HG03280 (cell line): Measurements from ENCODE around the gene LRRC3.
A peak's percentile ranks its signal among the peaks of the same experiment; 100 is the strongest.
"Not testable (repeated sequence)": the region's sequence is repeated elsewhere in the genome, so short reads cannot be mapped to it uniquely, and the experiment has no call there.

Source experiments
- ATAC-seq: cut with Tn5 transposase; IDR thresholded peaks from one replicate; pipeline ENCODE4 v1.9.1; 2021; ENCODE audit warnings: mild to moderate bottlenecking, moderate library complexity; ENCODE audit not compliant: unreplicated experiment

The LRRC3 gene

DNA sequence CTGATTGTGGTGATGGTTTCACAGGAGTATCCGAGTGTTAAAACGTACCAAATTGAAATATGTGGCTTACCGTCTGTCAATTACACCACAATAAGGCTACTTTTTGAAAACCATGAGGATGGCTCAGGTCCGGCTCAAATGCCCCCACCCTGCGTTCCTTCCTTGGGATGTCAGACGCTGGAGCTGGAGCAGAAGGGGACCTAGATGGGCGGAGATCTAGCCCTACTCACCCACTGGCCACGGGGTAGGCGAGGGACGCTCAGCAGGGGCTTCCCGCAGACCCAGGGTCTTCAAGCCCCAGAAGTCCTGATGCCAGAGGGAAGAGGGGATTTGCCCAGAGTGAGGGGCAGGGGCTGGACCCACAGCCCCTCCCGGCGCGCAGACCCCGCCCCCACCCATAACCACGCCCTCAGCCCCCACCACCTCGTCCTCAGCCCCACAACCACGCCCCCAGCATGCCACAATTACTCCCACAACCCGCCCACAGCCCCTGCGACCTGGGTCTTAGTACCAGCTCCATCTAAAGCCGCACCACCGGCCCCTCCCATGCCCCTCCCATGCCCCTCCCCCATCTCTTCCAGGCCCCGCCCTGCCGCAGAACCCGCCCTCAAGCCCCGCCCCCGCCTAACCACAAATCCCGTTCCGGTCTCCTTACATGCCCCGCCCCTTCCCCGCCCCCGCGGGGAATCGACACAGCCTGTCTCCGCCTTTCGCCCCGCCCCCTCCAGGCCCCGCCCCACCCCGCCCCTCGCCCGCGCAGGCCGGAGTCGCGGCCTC lies at the start of gene LRRC3:
TSS of gene LRRC3 (plus strand) at position 764 of the 777 bp plus-strand sequence. CDS start 1,135 bp downstream, outside the sequence.
- ATAC-seq: peak; percentile 52

DNA sequence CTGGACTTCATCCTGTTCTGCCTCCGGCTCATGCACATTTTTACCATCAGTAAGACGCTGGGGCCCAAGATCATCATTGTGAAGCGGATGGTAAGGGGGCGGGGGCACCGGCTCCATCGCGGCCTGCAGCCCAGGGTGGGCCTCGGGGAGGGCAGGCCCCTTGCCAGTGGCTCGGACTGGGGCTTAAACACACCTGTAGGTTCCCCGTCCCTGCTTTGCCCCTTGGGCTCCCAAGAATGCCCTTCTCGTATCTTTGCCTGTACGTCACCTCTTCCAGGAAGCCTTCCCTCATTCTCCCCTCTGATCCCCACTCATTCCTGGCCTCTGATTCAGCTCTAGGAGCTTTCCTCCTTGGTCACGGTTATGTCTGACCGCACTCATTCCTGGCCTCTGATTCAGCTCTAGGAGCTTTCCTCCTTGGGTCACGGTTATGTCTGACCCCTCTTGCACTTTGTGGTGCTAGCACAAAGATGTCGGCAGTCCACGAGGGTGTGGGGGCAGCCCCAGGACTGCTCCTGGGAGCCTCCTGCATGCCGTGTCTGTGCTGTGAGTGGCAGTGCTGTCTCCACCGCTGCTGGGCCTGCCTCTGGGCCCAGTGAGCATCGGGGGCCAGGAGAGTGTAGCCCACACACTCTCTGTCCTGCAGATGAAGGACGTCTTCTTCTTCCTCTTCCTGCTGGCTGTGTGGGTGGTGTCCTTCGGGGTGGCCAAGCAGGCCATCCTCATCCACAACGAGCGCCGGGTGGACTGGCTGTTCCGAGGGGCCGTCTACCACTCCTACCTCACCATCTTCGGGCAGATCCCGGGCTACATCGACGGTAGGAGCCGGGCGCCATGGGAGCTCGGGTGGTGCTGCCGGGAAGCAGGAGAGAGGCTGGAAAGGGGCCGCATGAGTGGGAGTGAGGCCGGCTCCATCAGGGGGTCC lies 49.1 kb upstream of the LRRC3 start:
- no peak for ATAC-seq

DNA sequence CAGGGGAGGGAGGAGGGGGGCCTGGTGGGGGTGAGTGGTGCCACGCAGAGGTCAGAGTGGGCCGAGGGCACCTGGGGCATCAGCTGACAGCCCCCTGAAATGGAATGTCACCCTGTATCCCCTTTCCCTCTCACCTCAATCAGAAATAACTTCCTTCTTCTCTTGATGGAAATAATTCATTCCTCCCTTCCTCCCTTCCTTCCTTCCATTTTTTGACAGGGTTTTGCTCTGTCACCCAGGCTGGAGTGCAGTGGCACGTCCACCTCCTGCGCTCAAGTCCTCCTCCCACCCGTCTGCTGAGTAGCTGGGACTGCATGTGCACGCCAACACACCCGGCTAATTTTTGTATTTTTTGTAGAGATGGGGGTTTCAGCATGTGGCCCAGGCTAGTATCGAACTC lies 48.4 kb upstream of the LRRC3 start:
- no peak for ATAC-seq

- no peak for ATAC-seq
These were observed 47.8 kb upstream of the LRRC3 start for GRCh38 chr21:44407493-44407892.

DNA sequence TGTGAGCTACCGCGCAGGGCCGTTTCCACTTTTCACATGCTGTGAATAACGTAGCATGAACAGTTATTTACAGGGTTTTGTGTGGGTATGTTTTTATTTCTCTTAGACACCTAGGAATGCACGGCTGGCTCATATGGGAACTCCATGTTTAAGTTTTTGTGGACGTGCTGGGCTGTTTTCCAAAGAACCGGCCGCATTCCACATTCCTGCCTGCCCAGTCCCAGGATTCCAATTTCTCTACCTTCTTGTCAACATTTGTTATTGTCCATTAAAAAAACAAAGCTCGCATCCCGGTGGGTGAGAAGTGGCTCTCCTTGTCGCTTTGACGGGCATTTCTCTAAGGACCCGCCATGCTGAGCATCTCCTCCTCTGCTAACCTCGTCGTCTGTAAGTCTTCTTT lies 47.1 kb upstream of the LRRC3 start:
- ATAC-seq: no peak

GRCh38 chr21:44413566-44414290 lies 41.6 kb upstream of the LRRC3 start:
- ATAC-seq: no peak

- no peak for ATAC-seq
These were observed 40.8 kb upstream of the LRRC3 start for GRCh38 chr21:44414291-44415072.

DNA sequence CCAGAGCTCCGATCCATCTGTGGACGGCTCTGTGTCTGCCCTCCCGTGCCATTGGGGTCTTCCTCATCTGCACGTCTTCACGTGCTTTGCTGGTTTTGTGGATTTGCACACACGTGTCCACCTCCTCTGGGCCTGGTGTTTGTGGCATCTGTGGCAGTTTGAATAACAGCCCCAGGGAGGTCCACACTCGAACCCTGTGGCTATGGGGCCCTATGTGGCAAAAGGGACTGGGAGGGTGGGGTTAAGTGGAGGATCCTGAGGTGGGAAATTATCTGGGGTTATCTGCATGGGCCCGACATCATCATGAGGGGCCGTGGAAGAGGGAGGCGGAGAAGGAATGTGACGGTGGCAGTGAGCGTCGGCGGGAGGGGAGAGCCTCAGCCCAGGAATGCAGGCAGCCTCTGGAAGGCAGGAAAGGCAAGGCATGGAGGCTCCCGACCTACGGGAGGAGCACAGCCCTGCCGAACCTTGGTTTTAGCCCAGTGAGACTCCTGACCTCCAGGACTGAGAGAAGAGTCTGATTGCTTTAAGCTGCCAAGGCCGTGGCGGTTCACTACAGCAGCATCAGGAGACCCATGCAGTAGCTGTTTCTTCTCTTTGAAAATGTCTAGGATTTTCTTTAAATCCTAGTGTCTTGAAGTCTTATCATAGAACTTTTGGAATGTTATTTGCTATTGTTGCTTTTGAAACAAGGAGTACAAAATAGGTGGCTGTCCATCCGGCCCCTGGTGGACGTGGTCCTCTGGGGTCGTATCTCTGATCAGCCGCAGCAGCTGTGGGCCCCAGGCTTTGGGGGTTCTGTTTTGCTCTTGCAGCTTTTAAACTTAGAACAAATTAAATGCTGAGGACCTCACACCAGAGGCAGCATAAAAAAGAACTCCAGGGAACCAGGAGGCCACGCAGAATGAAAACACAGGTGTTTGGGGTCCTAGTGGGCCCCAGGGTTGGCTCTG lies 40.0 kb upstream of the LRRC3 start:
- no peak for ATAC-seq

DNA sequence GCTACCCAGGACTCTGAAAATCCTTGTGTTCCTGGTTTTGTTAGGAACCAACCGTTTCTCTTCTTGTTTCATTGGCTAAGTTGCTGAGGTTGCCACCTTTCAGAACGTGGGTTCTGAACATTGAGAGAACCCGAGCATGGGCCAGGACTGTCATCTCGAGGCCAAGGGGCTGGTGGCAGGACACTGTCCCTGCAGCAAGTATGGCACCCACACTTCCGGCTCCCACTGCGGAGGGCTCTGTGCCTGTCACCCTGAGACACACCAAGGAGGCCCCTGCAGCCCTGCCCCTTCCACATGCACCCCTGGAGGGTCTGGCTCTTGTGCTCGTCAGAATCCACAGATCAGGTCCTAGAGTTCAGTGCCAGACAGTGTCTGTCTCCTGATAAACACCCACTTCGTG lies 39.1 kb upstream of the LRRC3 start:
- no peak for ATAC-seq

DNA sequence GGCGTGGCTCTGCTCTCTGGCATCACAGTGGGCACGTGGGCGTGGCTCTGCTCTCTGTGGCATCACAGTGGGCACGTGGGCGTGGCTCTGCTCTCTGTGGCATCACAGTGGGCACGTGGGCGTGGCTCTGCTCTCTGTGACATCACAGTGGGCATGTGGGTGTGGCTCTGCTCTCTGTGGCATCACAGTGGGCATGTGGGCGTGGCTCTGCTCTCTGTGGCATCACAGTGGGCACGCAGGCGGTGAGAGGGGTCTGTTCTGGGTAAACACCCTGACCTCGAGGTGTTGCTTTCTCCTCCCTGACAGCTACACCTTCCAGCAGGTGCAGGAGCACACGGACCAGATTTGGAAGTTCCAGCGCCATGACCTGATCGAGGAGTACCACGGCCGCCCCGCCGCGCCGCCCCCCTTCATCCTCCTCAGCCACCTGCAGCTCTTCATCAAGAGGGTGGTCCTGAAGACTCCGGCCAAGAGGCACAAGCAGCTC lies 37.6 kb upstream of the LRRC3 start:
- not testable (repeated sequence) for ATAC-seq

GRCh38 chr21:44418108-44418875 lies 37.0 kb upstream of the LRRC3 start:
- ATAC-seq: no peak

DNA sequence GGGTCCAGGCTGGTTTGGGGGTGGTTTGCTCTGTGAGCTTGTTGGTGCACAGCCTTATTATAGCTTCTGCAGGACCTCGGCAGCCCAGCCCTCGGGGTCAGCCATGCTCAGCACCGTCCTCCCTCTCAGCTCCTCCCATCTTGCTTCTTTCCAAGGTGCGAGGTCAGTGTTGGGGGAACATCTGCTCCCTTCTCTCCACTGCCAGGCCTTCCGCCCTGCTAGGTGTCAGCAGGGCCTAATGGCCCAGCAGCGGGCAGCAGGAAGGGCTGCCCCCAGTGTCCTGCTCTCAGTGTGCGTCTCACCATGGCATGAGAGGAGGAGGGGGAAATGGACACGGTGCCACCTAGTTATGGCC lies 36.5 kb upstream of the LRRC3 start:
- no peak for ATAC-seq

DNA sequence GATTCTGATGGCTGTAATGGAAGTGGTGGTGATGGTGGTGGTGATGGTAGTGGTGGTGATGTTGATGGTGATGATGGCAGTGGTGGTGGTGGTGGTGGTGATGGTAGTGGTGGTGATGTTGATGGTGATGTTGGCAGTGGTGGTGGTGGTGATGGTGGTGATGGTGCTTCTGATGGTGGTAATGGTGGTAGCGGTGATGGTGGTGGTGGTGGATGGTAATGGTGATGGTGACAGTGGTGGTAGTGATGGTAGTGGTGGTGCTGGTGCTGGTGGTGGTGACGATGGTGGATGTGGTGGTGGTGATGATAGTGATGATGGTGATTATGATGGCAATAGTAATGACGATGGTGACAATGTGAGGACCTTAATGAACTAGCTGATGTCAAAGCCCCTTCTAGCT lies 35.6 kb upstream of the LRRC3 start:
- ATAC-seq: no peak

- no peak for ATAC-seq
These were observed 34.7 kb upstream of the LRRC3 start for GRCh38 chr21:44420416-44421205.

- no peak for ATAC-seq
These were observed 33.1 kb upstream of the LRRC3 start for GRCh38 chr21:44421901-44422840.

DNA sequence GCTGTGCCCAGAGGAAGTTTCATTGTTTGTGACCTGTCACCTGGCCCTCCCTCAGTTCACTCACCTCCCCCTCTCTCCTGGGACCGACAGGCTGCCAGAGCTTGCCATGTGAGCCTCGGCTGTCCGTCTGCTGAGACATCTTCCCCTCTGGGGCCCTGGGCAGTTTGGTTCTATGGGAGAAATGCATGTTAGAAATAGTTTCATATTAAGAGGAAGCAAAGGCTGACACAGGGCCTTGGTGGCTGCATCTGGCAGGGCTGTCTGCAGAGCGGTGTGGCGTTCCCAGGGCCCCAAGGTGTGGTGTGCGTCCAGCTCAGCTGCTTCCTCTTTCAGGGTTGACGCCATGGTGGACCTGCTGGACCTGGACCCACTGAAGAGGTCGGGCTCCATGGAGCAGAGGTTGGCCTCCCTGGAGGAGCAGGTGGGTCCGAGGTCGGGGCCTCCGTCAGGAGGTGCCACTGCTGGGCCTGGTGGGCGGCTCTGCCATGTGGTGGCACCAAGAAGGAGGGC lies 31.9 kb upstream of the LRRC3 start:
- ATAC-seq: no peak
